Gastroesophageal sphincter (tissue), 3 donors: Measurements from ENCODE around the gene SPTLC3.

Experiments
- CTCF ChIP-seq, 4 experiments: fragments of 200-600 bp in 2 of 4; fragments of 450-650 bp in 2 of 4; sonication (generic) in 1 of 4; IDR thresholded peaks; one replicate each; pipeline ENCODE4 v1.5.1; 2017 to 2019; ENCODE audit warnings: antibody characterized with exemption in 4 of 4, mild to moderate bottlenecking in 2 of 4, moderate library complexity in 2 of 4
- POLR2A ChIP-seq, 2 donors: fragments of 450-650 bp; IDR thresholded peaks; one replicate each; pipeline ENCODE4 v1.6.1; 2017; ENCODE audit warnings: antibody characterized with exemption in 2 of 2, mild to moderate bottlenecking in 2 of 2, moderate library complexity in 1 of 2
- POLR2AphosphoS5 ChIP-seq: sonication (generic); formaldehyde crosslinking; IDR thresholded peaks from one replicate; pipeline ENCODE4 v1.6.1; 2017; ENCODE audit warnings: antibody characterized with exemption

- TF ChIP-seq POLR2A (IDR thresholded peaks at IDR 0.05) (no peak), CTCF (IDR thresholded peaks at IDR 0.05) (no peak), POLR2AphosphoS5 (no peak)
Observed at GRCh38 chr20:13054011-13054410, 45.2 kb downstream of the SPTLC3 start.
